Activated T-cell treated with anti-CD3 and anti-CD28 coated beads, Interleukin-2, amount 50 U/mL, for 72 hours (primary cell): ENCODE data around the gene TSKU. TPM values are rescaled to one million over a fixed set of nuclear protein-coding genes. Genes with fewer than 3 reads are reported as not detected.
A peak's percentile ranks its signal among the peaks of the same experiment; 100 is the strongest.

ENCODE experiments used
- ATAC-seq, 2 donors: fragments of 150-1000 bp; cut with Tn5 transposase; replicated peaks in 1 of 2; 2 replicates each; pipeline ENCODE4 v1.10.0; 2021; ENCODE audit warnings: moderate library complexity in 2 of 2, mild to moderate bottlenecking in 1 of 2
- DNase-seq, 2 donors: peaks; one replicate each; pipeline ENCODE4 v3.0.0; 2021 to 2022; ENCODE audit warnings: mixed read lengths in 1 of 2
- H3K27ac Mint-ChIP-seq: one replicate; pipeline ENCODE4 v1.8.0; 2022; ENCODE audit warnings: mild to moderate bottlenecking, moderate library complexity, mixed read lengths
- H3K27me3 Mint-ChIP-seq: one replicate; pipeline ENCODE4 v1.8.0; 2022; ENCODE audit warnings: low read depth, mixed read lengths
- H3K36me3 Mint-ChIP-seq, 2 donors: one replicate each; pipeline ENCODE4 v1.8.0; 2022; ENCODE audit warnings: mixed read lengths in 2 of 2, mild to moderate bottlenecking in 1 of 2; ENCODE audit not compliant: insufficient read depth in 2 of 2
- H3K4me1 Mint-ChIP-seq: one replicate; pipeline ENCODE4 v1.8.0; 2022; ENCODE audit warnings: low read depth, mixed read lengths
- H3K4me3 Mint-ChIP-seq, 2 donors: one replicate each; pipeline ENCODE4 v1.8.0; 2022; ENCODE audit warnings: mild to moderate bottlenecking in 2 of 2, mixed read lengths in 2 of 2, moderate library complexity in 2 of 2
- H3K9me3 Mint-ChIP-seq, 2 donors: one replicate each; pipeline ENCODE4 v1.8.0; 2022; ENCODE audit warnings: mixed read lengths in 2 of 2
- total RNA-seq, 2 donors: library from RNA; stranded (reverse); gene quantifications; one replicate each; pipeline ENCODE4 v1.2.3, GENCODE V29; 2022

The TSKU gene
- total RNA-seq, 2 donors from 2014 or later, result 1.4 to 3.6 TPM

- Mint-ChIP-seq H3K9me3 (no peaks in the 10 kb centered on the region), H3K27me3 (peaks cover 5% of the 10 kb centered on the region), H3K36me3 (no peaks in the 10 kb centered on the region), H3K4me1 (no peaks in the 10 kb centered on the region), H3K4me3 (no peak overlapping the region), H3K27ac (no peak overlapping the region)
- DNase-seq (no peak), ATAC-seq (no peak)
These were observed 23.6 kb upstream of the TSKU start for GRCh38 chr11:76759517-76759916.

GRCh38 chr11:76760236-76760635 lies 22.9 kb upstream of the TSKU start:
- no peaks in the 10 kb centered on the region for H3K4me1 Mint-ChIP-seq
- H3K27ac Mint-ChIP-seq, result no peak overlapping the region
- no peak for DNase-seq
- peaks cover 5% of the 10 kb centered on the region for H3K27me3 Mint-ChIP-seq
- H3K36me3 Mint-ChIP-seq, result no peaks in the 10 kb centered on the region
- H3K9me3 Mint-ChIP-seq, result no peaks in the 10 kb centered on the region
- H3K4me3 Mint-ChIP-seq, result no peak overlapping the region
- no peak for ATAC-seq

GRCh38 chr11:76761718-76762355 lies 21.3 kb upstream of the TSKU start:
- Mint-ChIP-seq H3K9me3 (no peaks in the 10 kb centered on the region), H3K36me3 (no peaks in the 10 kb centered on the region), H3K4me3 (no peak overlapping the region), H3K4me1 (no peaks in the 10 kb centered on the region), H3K27ac (no peak overlapping the region), H3K27me3 (peaks cover 5% of the 10 kb centered on the region)
- DNase-seq, result no peak
- ATAC-seq, result no peak

GRCh38 chr11:76762356-76762752 lies 20.8 kb upstream of the TSKU start:
- Mint-ChIP-seq H3K27ac (no peak overlapping the region), H3K9me3 (no peaks in the 10 kb centered on the region), H3K4me3 (no peak overlapping the region), H3K27me3 (peaks cover 5% of the 10 kb centered on the region), H3K4me1 (peaks cover 4% of the 10 kb centered on the region), H3K36me3 (no peaks in the 10 kb centered on the region)
- DNase-seq (no peak), ATAC-seq (no peak)

- ATAC-seq, result no peak
- no peak overlapping the region for H3K27ac Mint-ChIP-seq
- H3K27me3 Mint-ChIP-seq, result peaks cover 5% of the 10 kb centered on the region
- DNase-seq, result no peak
- H3K4me3 Mint-ChIP-seq, result no peak overlapping the region
- no peaks in the 10 kb centered on the region for H3K36me3 Mint-ChIP-seq
- peaks cover 11% of the 10 kb centered on the region for H3K4me1 Mint-ChIP-seq
- H3K9me3 Mint-ChIP-seq, result no peaks in the 10 kb centered on the region
These were observed 20.1 kb upstream of the TSKU start for GRCh38 chr11:76762867-76763572.

GRCh38 chr11:76763573-76764346 lies 19.4 kb upstream of the TSKU start:
- ATAC-seq, result no peak
- no peak overlapping the region for H3K27ac Mint-ChIP-seq
- H3K4me1 Mint-ChIP-seq, result peaks cover 18% of the 10 kb centered on the region
- no peak overlapping the region for H3K4me3 Mint-ChIP-seq
- H3K36me3 Mint-ChIP-seq, result no peaks in the 10 kb centered on the region
- peaks cover 5% of the 10 kb centered on the region for H3K27me3 Mint-ChIP-seq
- DNase-seq, result no peak
- no peaks in the 10 kb centered on the region for H3K9me3 Mint-ChIP-seq

GRCh38 chr11:76764941-76765665 lies 18.1 kb upstream of the TSKU start:
- H3K36me3 Mint-ChIP-seq, result no peaks in the 10 kb centered on the region
- ATAC-seq (no peak), DNase-seq (no peak)
- H3K4me3 Mint-ChIP-seq, result no peak overlapping the region
- H3K9me3 Mint-ChIP-seq, result no peaks in the 10 kb centered on the region
- peaks cover 3% of the 10 kb centered on the region for H3K27me3 Mint-ChIP-seq
- peaks cover 21% of the 10 kb centered on the region for H3K4me1 Mint-ChIP-seq
- H3K27ac Mint-ChIP-seq, result no peak overlapping the region

GRCh38 chr11:76765863-76766350 lies 17.2 kb upstream of the TSKU start:
- no peaks in the 10 kb centered on the region for H3K9me3 Mint-ChIP-seq
- peaks cover 21% of the 10 kb centered on the region for H3K4me1 Mint-ChIP-seq
- ATAC-seq (no peak), DNase-seq (no peak)
- H3K27me3 Mint-ChIP-seq, result no peaks in the 10 kb centered on the region
- H3K36me3 Mint-ChIP-seq, result no peaks in the 10 kb centered on the region
- H3K4me3 Mint-ChIP-seq, result no peak overlapping the region
- no peak overlapping the region for H3K27ac Mint-ChIP-seq

- Mint-ChIP-seq H3K4me3 (no peak overlapping the region), H3K4me1 (peaks cover 21% of the 10 kb centered on the region), H3K27ac (no peak overlapping the region), H3K9me3 (no peaks in the 10 kb centered on the region), H3K27me3 (no peaks in the 10 kb centered on the region), H3K36me3 (no peaks in the 10 kb centered on the region)
- DNase-seq, result no peak
- ATAC-seq, result no peak
These were observed 16.6 kb upstream of the TSKU start for GRCh38 chr11:76766521-76766920.

GRCh38 chr11:76767659-76768058 lies 15.5 kb upstream of the TSKU start:
- Mint-ChIP-seq H3K9me3 (no peaks in the 10 kb centered on the region), H3K4me1 (peaks cover 21% of the 10 kb centered on the region), H3K4me3 (no peak overlapping the region)

GRCh38 chr11:76768088-76768908 lies 14.9 kb upstream of the TSKU start:
- H3K4me3 Mint-ChIP-seq, result peak overlapping the region in 1 of 2 donors; percentile 20
- H3K27ac Mint-ChIP-seq, result no peak overlapping the region
- H3K36me3 Mint-ChIP-seq, result no peaks in the 10 kb centered on the region

More at GRCh38 chr11:76767659-76768058, 15.5 kb upstream of the TSKU start:
- H3K27me3 Mint-ChIP-seq, result no peaks in the 10 kb centered on the region
- ATAC-seq (no peak), DNase-seq (no peak)
- H3K36me3 Mint-ChIP-seq, result no peaks in the 10 kb centered on the region
- no peak overlapping the region for H3K27ac Mint-ChIP-seq

GRCh38 chr11:76768909-76769560 lies 14.1 kb upstream of the TSKU start:
- ATAC-seq (peak in 1 of 2 donors; percentile 23), DNase-seq (no peak)
- Mint-ChIP-seq H3K4me3 (no peak overlapping the region), H3K4me1 (peaks cover 21% of the 10 kb centered on the region), H3K27me3 (no peaks in the 10 kb centered on the region), H3K9me3 (no peaks in the 10 kb centered on the region), H3K27ac (no peak overlapping the region), H3K36me3 (no peaks in the 10 kb centered on the region)

More at GRCh38 chr11:76768088-76768908, 14.9 kb upstream of the TSKU start:
- peaks cover 21% of the 10 kb centered on the region for H3K4me1 Mint-ChIP-seq
- peak; percentile 46 to 47 for ATAC-seq
- no peaks in the 10 kb centered on the region for H3K27me3 Mint-ChIP-seq
- DNase-seq, result no peak
- no peaks in the 10 kb centered on the region for H3K9me3 Mint-ChIP-seq
